HepG2 (cell line): ENCODE measurements around the gene RARA. TPM values are rescaled to one million over a fixed set of nuclear protein-coding genes. Genes with fewer than 3 reads are reported as not detected.

Source experiments
- DDIT3 ChIP-seq: sonication (generic); formaldehyde crosslinking; IDR thresholded peaks from 2 replicates; pipeline ENCODE4 v1.4.0; 2020; ENCODE audit warnings: mild to moderate bottlenecking, missing genetic modification reagents
- GMEB2 ChIP-seq: IDR thresholded peaks from 2 replicates; pipeline ENCODE4 v1.6.1; 2016; ENCODE audit warnings: missing biosample characterization, missing genetic modification reagents, low read depth
- HHEX ChIP-seq: IDR thresholded peaks from 2 replicates; pipeline ENCODE4 v1.6.1; 2016; ENCODE audit warnings: control low read depth
- KAT7 ChIP-seq: IDR thresholded peaks from 2 replicates; pipeline ENCODE4 v1.6.1; 2018; ENCODE audit warnings: borderline replicate concordance, missing compliant biosample characterization
- KDM5B ChIP-seq: sonication (generic); formaldehyde crosslinking; IDR thresholded peaks from 2 replicates; pipeline ENCODE4 v1.4.0; 2020; ENCODE audit warnings: missing genetic modification reagents, mild to moderate bottlenecking, borderline replicate concordance
- MED13 ChIP-seq: sonication (generic); formaldehyde crosslinking; IDR thresholded peaks from 2 replicates; pipeline ENCODE4 v1.5.0; 2020; ENCODE audit warnings: missing genetic modification reagents
- MIXL1 ChIP-seq: IDR thresholded peaks from 2 replicates; pipeline ENCODE4 v1.6.1; 2016
- MLXIP ChIP-seq: sonication (generic); formaldehyde crosslinking; IDR thresholded peaks from 2 replicates; pipeline ENCODE4 v1.9.0; 2021; ENCODE audit warnings: missing genetic modification reagents, borderline replicate concordance
- MTF1 ChIP-seq: sonication (generic); formaldehyde crosslinking; IDR thresholded peaks from 2 replicates; pipeline ENCODE4 v1.5.0; 2020; ENCODE audit warnings: missing genetic modification reagents
- MXI1 ChIP-seq: IDR thresholded peaks from 3 replicates; pipeline ENCODE4 v1.6.1; 2012; ENCODE audit warnings: low read depth, low read length, inconsistent platforms, borderline replicate concordance
- NFKBIZ ChIP-seq: IDR thresholded peaks from 2 replicates; pipeline ENCODE4 v1.6.1; 2018; ENCODE audit warnings: missing genetic modification reagents, missing compliant biosample characterization
- SNAPC2 ChIP-seq: sonication (generic); formaldehyde crosslinking; IDR thresholded peaks from 2 replicates; pipeline ENCODE4 v1.8.1; 2022; ENCODE audit warnings: mild to moderate bottlenecking, missing genetic modification reagents
- ZBTB21 ChIP-seq: sonication (generic); formaldehyde crosslinking; IDR thresholded peaks from 2 replicates; pipeline ENCODE4 v1.4.0; 2020; ENCODE audit warnings: missing genetic modification reagents
- ZBTB25 ChIP-seq: IDR thresholded peaks from 2 replicates; pipeline ENCODE4 v1.6.1; 2018; ENCODE audit warnings: missing genetic modification reagents
- ZBTB49 ChIP-seq: sonication (generic); formaldehyde crosslinking; IDR thresholded peaks from 2 replicates; pipeline ENCODE4 v1.4.0; 2020; ENCODE audit warnings: missing genetic modification reagents, borderline replicate concordance
- ZNF143 ChIP-seq: sonication (generic); formaldehyde crosslinking; IDR thresholded peaks from 2 replicates; pipeline ENCODE4 v1.4.0; 2020; ENCODE audit warnings: missing genetic modification reagents
- ZNF513 ChIP-seq: sonication (generic); formaldehyde crosslinking; conservative IDR thresholded peaks from 2 replicates; pipeline ENCODE4 v1.5.0; 2020; ENCODE audit warnings: missing genetic modification reagents
- ZNF558 ChIP-seq: sonication (generic); formaldehyde crosslinking; IDR thresholded peaks from 2 replicates; pipeline ENCODE4 v1.9.0; 2022; ENCODE audit warnings: mild to moderate bottlenecking, missing genetic modification reagents, borderline replicate concordance
- ZNF772 ChIP-seq: sonication (generic); formaldehyde crosslinking; IDR thresholded peaks from 2 replicates; pipeline ENCODE4 v1.5.0; 2020; ENCODE audit warnings: mild to moderate bottlenecking, missing genetic modification reagents
- ZNF781 ChIP-seq: sonication (generic); formaldehyde crosslinking; IDR thresholded peaks from 2 replicates; pipeline ENCODE4 v1.5.1; 2020; ENCODE audit warnings: borderline replicate concordance, mild to moderate bottlenecking, missing genetic modification reagents; ENCODE audit errors: not compliant biosample characterization
- polyA plus RNA-seq, 8 experiments: library from polyadenylated mRNA; depleted of rRNA in 3 of 8; stranded (reverse) in 7 of 8; unstranded in 1 of 8; fragments of >200 nt; fragmentation: Illumina TruSeq in 4 of 8; extraction: Trizol in 4 of 8; gene quantifications; 2 replicates each; pipeline versions ENCODE4 v1.2.1 to v1.2.3, GENCODE V29; 2011 to 2016; ENCODE audit warnings: low read depth in 4 of 8, missing spikeins in 1 of 8, mixed read lengths in 1 of 8; ENCODE audit not compliant: insufficient read depth in 1 of 8
- total RNA-seq, 5 experiments: library from RNA; depleted of rRNA; stranded (reverse); fragments of >200 nt; fragmentation: Illumina TruSeq; extraction: Trizol; gene quantifications; 2 replicates each; pipeline ENCODE4 v1.2.3, GENCODE V29; 2016; ENCODE audit warnings: low read depth in 1 of 5

The RARA gene
- total and polyA plus RNA-seq, 2 of the 13 experiments (the other 11 are each of a cell fraction or from before 2014, with no cell fraction given), result 6.4 to 8.6 TPM

GRCh38 chr17:40316571-40317344 lies 7.8 kb downstream of the RARA start (continued):
- no peak for TF ChIP-seq ZBTB49 (CRISPR knock-in tag)
- no peak for TF ChIP-seq ZNF513 (CRISPR knock-in tag)
- no peak for TF ChIP-seq GMEB2 (CRISPR knock-in tag)
- no peak for TF ChIP-seq NFKBIZ (CRISPR knock-in tag)
- TF ChIP-seq KDM5B (CRISPR knock-in tag), result peak; percentile 92; the same call in 1 of the 2 replicates
- no peak for TF ChIP-seq MIXL1 (CRISPR knock-in tag)
- TF ChIP-seq ZNF772 (CRISPR knock-in tag), result peak; percentile 90; the same call in 1 of the 2 replicates
- TF ChIP-seq MLXIP (CRISPR knock-in tag), result no peak
- no peak for TF ChIP-seq DDIT3 (CRISPR knock-in tag)
- TF ChIP-seq ZBTB25 (CRISPR knock-in tag), result peak; percentile 57; the same call in 1 of the 2 replicates
- TF ChIP-seq SNAPC2 (CRISPR knock-in tag), result no peak
- peak; percentile 52; the same call in 1 of the 3 replicates for TF ChIP-seq MXI1
- 0 out of 2 replicates have a peak, but pooled peaks have one; percentile 70 for TF ChIP-seq MED13
- TF ChIP-seq HHEX (CRISPR knock-in tag), result no peak
- TF ChIP-seq ZNF781, result peak; percentile 50
- 0 out of 2 replicates have a peak, but pooled peaks have one; percentile 26 for TF ChIP-seq ZNF143
- TF ChIP-seq ZBTB21 (CRISPR knock-in tag), result no peak; the same call in 1 of the 2 replicates
- TF ChIP-seq KAT7 (CRISPR knock-in tag), result no peak; the same call in 1 of the 2 replicates
- TF ChIP-seq MTF1 (CRISPR knock-in tag), result no peak
- no peak for TF ChIP-seq ZNF558
